Measurements from ENCODE around the gene DENND2A. TPM values are rescaled to one million over a fixed set of nuclear protein-coding genes. Genes with fewer than 3 reads are reported as not detected.
A peak's percentile ranks its signal among the peaks of the same experiment; 100 is the strongest.
"Not testable (repeated sequence)": the region's sequence is repeated elsewhere in the genome, so short reads cannot be mapped to it uniquely, and the experiment has no call there.

Gene DENND2A
- total RNA-seq, 1 donor from 2014 or later: 10.8 TPM

GRCh38 chr7:140635816-140636215 lies 4.8 kb downstream of the DENND2A start:
- Histone ChIP-seq H3K36me3 (no peaks in the 10 kb centered on the region), H3K4me1 (peaks cover 93% of the 10 kb centered on the region), H3K4me3 (peak overlapping the region; percentile 17), H3K9me3 (replicated peaks) (no peaks in the 10 kb centered on the region), H3K27ac (replicated peaks) (peak overlapping the region; percentile 95), H3K27me3 (ENCODE audit: low read depth) (peaks cover 10% of the 10 kb centered on the region)
- DNase-seq: no peak
- no peak for TF ChIP-seq CTCF (IDR thresholded peaks at IDR 0.05; ENCODE audit: borderline replicate concordance)
- intact Hi-C loops (cut with micrococcal nuclease): no loop called here

- no peak for TF ChIP-seq CTCF (IDR thresholded peaks at IDR 0.05; ENCODE audit: borderline replicate concordance)
- Histone ChIP-seq H3K27ac (replicated peaks) (peak overlapping the region; percentile 95), H3K4me1 (peaks cover 97% of the 10 kb centered on the region), H3K27me3 (ENCODE audit: low read depth) (peaks cover 7% of the 10 kb centered on the region), H3K4me3 (peak overlapping the region; percentile 17), H3K36me3 (no peaks in the 10 kb centered on the region), H3K9me3 (replicated peaks) (no peaks in the 10 kb centered on the region)
- intact Hi-C loops (cut with micrococcal nuclease): no loop called here
- no peak for DNase-seq
Measured at GRCh38 chr7:140635345-140635744, 5.3 kb downstream of the DENND2A start.

GRCh38 chr7:140631602-140632001 lies 9.0 kb downstream of the DENND2A start:
- Histone ChIP-seq H3K27ac (replicated peaks) (peak overlapping the region; percentile 89), H3K4me3 (peak overlapping the region; percentile 10), H3K27me3 (ENCODE audit: low read depth) (no peaks in the 10 kb centered on the region), H3K9me3 (replicated peaks) (no peaks in the 10 kb centered on the region), H3K36me3 (no peaks in the 10 kb centered on the region), H3K4me1 (peaks cover 100% of the 10 kb centered on the region)
- no peak for DNase-seq
- TF ChIP-seq CTCF (IDR thresholded peaks at IDR 0.05; ENCODE audit: borderline replicate concordance): no peak
- intact Hi-C loops (cut with micrococcal nuclease): no loop called here

- Histone ChIP-seq H3K9me3 (replicated peaks) (no peaks in the 10 kb centered on the region), H3K4me1 (peaks cover 100% of the 10 kb centered on the region), H3K4me3 (peak overlapping the region; percentile 10), H3K36me3 (no peaks in the 10 kb centered on the region), H3K27ac (replicated peaks) (peak overlapping the region; percentile 89), H3K27me3 (ENCODE audit: low read depth) (no peaks in the 10 kb centered on the region)
- no peak for DNase-seq
- intact Hi-C loops (cut with micrococcal nuclease): no loop called here
- TF ChIP-seq CTCF (IDR thresholded peaks at IDR 0.05; ENCODE audit: borderline replicate concordance): no peak
Measured at GRCh38 chr7:140631021-140631420, 9.6 kb downstream of the DENND2A start.

- peak overlapping the region; percentile 89 for H3K27ac ChIP-seq (replicated peaks)
- no peak overlapping the region for H3K4me3 ChIP-seq
Measured at GRCh38 chr7:140625908-140626868, 14.4 kb downstream of the DENND2A start.

GRCh38 chr7:140625192-140625558 lies 15.4 kb downstream of the DENND2A start:
- H3K4me1 ChIP-seq: peaks cover 77% of the 10 kb centered on the region
- H3K4me3 ChIP-seq; intact Hi-C loops (cut with micrococcal nuclease); H3K27me3 ChIP-seq (ENCODE audit: low read depth); DNase-seq; H3K36me3 ChIP-seq; H3K9me3 ChIP-seq (replicated peaks): not testable (repeated sequence)
- peak overlapping the region; percentile 89 for H3K27ac ChIP-seq (replicated peaks)

More at GRCh38 chr7:140625908-140626868, 14.4 kb downstream of the DENND2A start:
- peak; percentile 92 for DNase-seq
- no peaks in the 10 kb centered on the region for H3K27me3 ChIP-seq (ENCODE audit: low read depth)
- intact Hi-C loops (cut with micrococcal nuclease): no loop called here
- TF ChIP-seq CTCF (IDR thresholded peaks at IDR 0.05; ENCODE audit: borderline replicate concordance): no peak
- no peaks in the 10 kb centered on the region for H3K9me3 ChIP-seq (replicated peaks)
- peaks cover 79% of the 10 kb centered on the region for H3K4me1 ChIP-seq
- H3K36me3 ChIP-seq: no peaks in the 10 kb centered on the region

Measured in left ventricle myocardium inferior (tissue), 1 donor.